HG03354 (cell line): ENCODE data around the gene SLC35A3.
"Not testable (repeated sequence)": the region's sequence is repeated elsewhere in the genome, so short reads cannot be mapped to it uniquely, and the experiment has no call there.

Experiments
- ATAC-seq: cut with Tn5 transposase; IDR thresholded peaks from one replicate; pipeline ENCODE4 v1.9.1; 2021; ENCODE audit warnings: mild to moderate bottlenecking; ENCODE audit not compliant: unreplicated experiment, poor library complexity, severe bottlenecking

The SLC35A3 gene

GRCh38 chr1:100027212-100027611 is 57.4 kb downstream of the SLC35A3 start:
- ATAC-seq = no peak

GRCh38 chr1:100028765-100029164 is 59.0 kb downstream of the SLC35A3 start:
- ATAC-seq = no peak

GRCh38 chr1:100034470-100034869 is 64.7 kb downstream of the SLC35A3 start:
- no peak for ATAC-seq

- ATAC-seq = no peak
Measured at GRCh38 chr1:100035214-100035613, 65.4 kb downstream of the SLC35A3 start.

GRCh38 chr1:100036718-100037655 is 67.2 kb downstream of the SLC35A3 start:
- ATAC-seq = no peak

- ATAC-seq = peak; percentile 2
Measured at GRCh38 chr1:100037656-100037926, 67.8 kb downstream of the SLC35A3 start.

- peak; percentile 84 for ATAC-seq
Measured at GRCh38 chr1:100037927-100038659, 68.3 kb downstream of the SLC35A3 start.

- peak; percentile 51 for ATAC-seq
Measured at GRCh38 chr1:100038660-100039287, 69.0 kb downstream of the SLC35A3 start.

- ATAC-seq = no peak
Measured at GRCh38 chr1:100039591-100039990, 69.8 kb downstream of the SLC35A3 start.

GRCh38 chr1:100045206-100045605 is 75.4 kb downstream of the SLC35A3 start:
- no peak for ATAC-seq

- ATAC-seq = not testable (repeated sequence)
Measured at GRCh38 chr1:100047235-100047708, 77.5 kb downstream of the SLC35A3 start.

- no peak for ATAC-seq
Measured at GRCh38 chr1:100050139-100050538, 80.3 kb downstream of the SLC35A3 start.

GRCh38 chr1:100051401-100051800 is 81.6 kb downstream of the SLC35A3 start:
- no peak for ATAC-seq

GRCh38 chr1:100051893-100052292 is 82.1 kb downstream of the SLC35A3 start:
- ATAC-seq = no peak

GRCh38 chr1:100053119-100053518 is 83.3 kb downstream of the SLC35A3 start:
- ATAC-seq = no peak

GRCh38 chr1:100053727-100054126 is 83.9 kb downstream of the SLC35A3 start:
- no peak for ATAC-seq

GRCh38 chr1:100061681-100062080 is 91.9 kb downstream of the SLC35A3 start:
- no peak for ATAC-seq

GRCh38 chr1:100065183-100065968 is 95.6 kb downstream of the SLC35A3 start:
- ATAC-seq = no peak

GRCh38 chr1:100065969-100066227 is 96.1 kb downstream of the SLC35A3 start:
- ATAC-seq = no peak
